ENCODE measurements around the gene TMEM97. TPM values are rescaled to one million over a fixed set of nuclear protein-coding genes. Genes with fewer than 3 reads are reported as not detected.

The TMEM97 gene
- polyA plus RNA-seq, 3 donors, result 1.3 to 1.5 (median 1.4) TPM

DNA sequence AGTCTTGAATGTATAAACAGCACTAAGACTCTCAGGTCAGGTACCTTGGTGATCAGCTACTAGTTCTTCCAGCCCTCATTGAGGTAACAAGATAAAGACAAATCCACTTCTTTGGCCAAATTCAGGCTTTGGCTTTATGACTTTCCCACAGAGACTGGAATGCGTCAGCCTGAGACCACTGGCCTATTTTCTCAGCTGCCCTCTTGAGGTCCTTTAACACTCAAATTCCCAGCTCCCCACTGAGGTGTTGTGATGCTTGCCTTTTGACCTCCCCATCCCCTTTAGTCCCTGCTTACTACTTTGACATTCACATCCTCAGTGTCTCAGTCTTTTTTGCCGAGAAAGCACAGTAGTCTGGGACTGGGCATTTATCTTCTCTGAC is 27.2 kb downstream of the TMEM97 start:
- Mint-ChIP-seq H3K4me3 (no peak overlapping the region), H3K9me3 (no peaks in the 10 kb centered on the region), H3K36me3 (peaks cover 85 to 99% of the 10 kb centered on the region in 2 donors), H3K27me3 (ENCODE audit: low read depth in 3 of 3) (no peaks in the 10 kb centered on the region), H3K27ac (no peak overlapping the region), H3K4me1 (no peaks in the 10 kb centered on the region)
- Histone ChIP-seq H2AFZ (ENCODE audit: insufficient read depth, low read depth, low read length, poor library complexity, severe bottlenecking) (no peak overlapping the region), H3K27ac (ENCODE audit: low read depth in 1 of 2, low read length in 2 of 2) (no peak overlapping the region), H3K9ac (ENCODE audit: insufficient read depth, low read length, poor library complexity, severe bottlenecking) (no peak overlapping the region), H3K9me3 (replicated peaks in 1 of 2; ENCODE audit: control insufficient read depth in 1 of 2, insufficient read depth in 1 of 2, low read length in 2 of 2) (no peaks in the 10 kb centered on the region), H4K20me1 (ENCODE audit: insufficient read depth, low read length) (no peaks in the 10 kb centered on the region), H3K4me1 (ENCODE audit: control insufficient read depth in 1 of 2, insufficient read depth in 2 of 2, low read length in 2 of 2) (no peaks in the 10 kb centered on the region), H3K4me2 (replicated peaks; ENCODE audit: extremely low read depth, low read length, poor library complexity, severe bottlenecking) (no peak overlapping the region), H3K27me3 (ENCODE audit: control insufficient read depth in 2 of 2, insufficient read depth in 2 of 2, low read length in 2 of 2) (no peaks in the 10 kb centered on the region), H3K4me3 (replicated peaks in 1 of 3; ENCODE audit: low read depth in 2 of 3, low read length in 3 of 3) (no peak overlapping the region), H3K79me2 (ENCODE audit: insufficient read depth, low read length) (no peaks in the 10 kb centered on the region), H3K36me3 (replicated peaks in 1 of 2; ENCODE audit: control insufficient read depth in 1 of 2, insufficient read depth in 2 of 2, low read length in 2 of 2) (peaks cover 94 to 98% of the 10 kb centered on the region in 2 donors)
- WGBS (ENCODE audit: insufficient coverage), result 100% methylated on average over 1 of the region's 2 CpGs
- intact Hi-C loops (cut with micrococcal nuclease), result no loop called here
- TF ChIP-seq, protein P1, sequence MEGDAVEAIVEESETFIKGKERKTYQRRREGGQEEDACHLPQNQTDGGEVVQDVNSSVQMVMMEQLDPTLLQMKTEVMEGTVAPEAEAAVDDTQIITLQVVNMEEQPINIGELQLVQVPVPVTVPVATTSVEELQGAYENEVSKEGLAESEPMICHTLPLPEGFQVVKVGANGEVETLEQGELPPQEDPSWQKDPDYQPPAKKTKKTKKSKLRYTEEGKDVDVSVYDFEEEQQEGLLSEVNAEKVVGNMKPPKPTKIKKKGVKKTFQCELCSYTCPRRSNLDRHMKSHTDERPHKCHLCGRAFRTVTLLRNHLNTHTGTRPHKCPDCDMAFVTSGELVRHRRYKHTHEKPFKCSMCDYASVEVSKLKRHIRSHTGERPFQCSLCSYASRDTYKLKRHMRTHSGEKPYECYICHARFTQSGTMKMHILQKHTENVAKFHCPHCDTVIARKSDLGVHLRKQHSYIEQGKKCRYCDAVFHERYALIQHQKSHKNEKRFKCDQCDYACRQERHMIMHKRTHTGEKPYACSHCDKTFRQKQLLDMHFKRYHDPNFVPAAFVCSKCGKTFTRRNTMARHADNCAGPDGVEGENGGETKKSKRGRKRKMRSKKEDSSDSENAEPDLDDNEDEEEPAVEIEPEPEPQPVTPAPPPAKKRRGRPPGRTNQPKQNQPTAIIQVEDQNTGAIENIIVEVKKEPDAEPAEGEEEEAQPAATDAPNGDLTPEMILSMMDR (IDR thresholded peaks at IDR 0.05), result no peak
- DNase-seq, result no peak

DNA sequence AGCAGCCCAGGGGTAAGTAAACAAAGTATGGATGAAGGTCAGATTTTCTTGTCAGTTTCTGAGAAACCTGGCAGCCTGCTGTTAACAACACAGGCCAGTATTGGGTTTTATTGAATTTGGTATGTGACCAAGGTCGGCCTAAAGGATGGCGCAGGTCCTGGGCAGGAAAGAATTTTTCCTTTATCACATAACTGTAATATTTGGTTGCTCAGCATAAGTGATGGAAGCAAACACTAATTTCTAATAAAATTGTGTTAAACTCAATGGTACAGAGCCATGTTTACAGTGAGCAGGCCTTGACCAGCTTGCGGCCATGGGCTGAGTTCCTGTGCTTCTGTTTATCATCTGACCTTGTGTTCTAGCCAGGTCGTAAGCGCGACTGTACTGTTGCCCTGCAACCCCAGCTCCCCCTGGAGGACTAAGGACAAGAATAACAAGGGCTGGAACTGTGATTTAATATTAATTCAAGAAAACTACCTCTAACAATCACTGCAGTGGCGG is 27.8 kb downstream of the TMEM97 start:
- peak overlapping the region in 1 of 7 donors; percentile 54 for H3K27ac Mint-ChIP-seq
- 100% methylated on average over 1 of the region's 7 CpGs for WGBS (ENCODE audit: insufficient coverage)
- no peaks in the 10 kb centered on the region for H3K27me3 Mint-ChIP-seq (ENCODE audit: low read depth in 3 of 3)
- H3K4me3 ChIP-seq (replicated peaks in 1 of 3; ENCODE audit: low read depth in 2 of 3, low read length in 3 of 3), result no peak overlapping the region
- TF ChIP-seq, protein P1 (IDR thresholded peaks at IDR 0.05), result no peak
- no peaks in the 10 kb centered on the region for H3K79me2 ChIP-seq (ENCODE audit: insufficient read depth, low read length)
- no peak overlapping the region for H3K4me2 ChIP-seq (replicated peaks; ENCODE audit: extremely low read depth, low read length, poor library complexity, severe bottlenecking)
- DNase-seq, result no peak
- H3K27ac ChIP-seq (ENCODE audit: low read depth in 1 of 2, low read length in 2 of 2), result no peak overlapping the region
- no peaks in the 10 kb centered on the region for H4K20me1 ChIP-seq (ENCODE audit: insufficient read depth, low read length)
- no peaks in the 10 kb centered on the region for H3K4me1 Mint-ChIP-seq
- intact Hi-C loops (cut with micrococcal nuclease), result no loop called here
- H3K36me3 ChIP-seq (replicated peaks in 1 of 2; ENCODE audit: control insufficient read depth in 1 of 2, insufficient read depth in 2 of 2, low read length in 2 of 2), result peaks cover 94 to 98% of the 10 kb centered on the region in 2 donors
- H2AFZ ChIP-seq (ENCODE audit: insufficient read depth, low read depth, low read length, poor library complexity, severe bottlenecking), result no peak overlapping the region
- no peak overlapping the region for H3K4me3 Mint-ChIP-seq
- no peaks in the 10 kb centered on the region for H3K9me3 ChIP-seq (replicated peaks in 1 of 2; ENCODE audit: control insufficient read depth in 1 of 2, insufficient read depth in 1 of 2, low read length in 2 of 2)
- no peaks in the 10 kb centered on the region for H3K27me3 ChIP-seq (ENCODE audit: control insufficient read depth in 2 of 2, insufficient read depth in 2 of 2, low read length in 2 of 2)
- H3K9ac ChIP-seq (ENCODE audit: insufficient read depth, low read length, poor library complexity, severe bottlenecking), result no peak overlapping the region
- H3K36me3 Mint-ChIP-seq, result peaks cover 85 to 99% of the 10 kb centered on the region in 2 donors
- H3K4me1 ChIP-seq (ENCODE audit: control insufficient read depth in 1 of 2, insufficient read depth in 2 of 2, low read length in 2 of 2), result no peaks in the 10 kb centered on the region
- no peaks in the 10 kb centered on the region for H3K9me3 Mint-ChIP-seq

Data from CD14-positive monocyte (primary cell).